Measurements from ENCODE around the gene ZNF726.
"Not testable (repeated sequence)": the region's sequence is repeated elsewhere in the genome, so short reads cannot be mapped to it uniquely, and the experiment has no call there.

ZNF726 gene

GRCh38 chr19:23946569-23946968 is 31.9 kb downstream of the ZNF726 start:
- DNase-seq, result no peak

GRCh38 chr19:23949611-23950010 is 34.9 kb downstream of the ZNF726 start:
- no peak for DNase-seq

- DNase-seq, result no peak
Observed at GRCh38 chr19:23956051-23956450, 41.4 kb downstream of the ZNF726 start.

- peak; percentile 72 for DNase-seq
Observed at GRCh38 chr19:23957660-23958281, 43.1 kb downstream of the ZNF726 start.

GRCh38 chr19:23963396-23963795 is 48.7 kb downstream of the ZNF726 start:
- not testable (repeated sequence) for DNase-seq

- not testable (repeated sequence) for DNase-seq
Observed at GRCh38 chr19:23963881-23964280, 49.2 kb downstream of the ZNF726 start.

- not testable (repeated sequence) for DNase-seq
Observed at GRCh38 chr19:23964334-23964733, 49.6 kb downstream of the ZNF726 start.

GRCh38 chr19:23969630-23970029 is 54.9 kb downstream of the ZNF726 start:
- DNase-seq, result no peak

- no peak for DNase-seq
Observed at GRCh38 chr19:23971598-23971997, 56.9 kb downstream of the ZNF726 start.

GRCh38 chr19:23972161-23972560 is 57.5 kb downstream of the ZNF726 start:
- no peak for DNase-seq

- DNase-seq, result no peak
Observed at GRCh38 chr19:23974941-23975340, 60.3 kb downstream of the ZNF726 start.

- DNase-seq, result not testable (repeated sequence)
Observed at GRCh38 chr19:23976631-23977030, 61.9 kb downstream of the ZNF726 start.

- not testable (repeated sequence) for DNase-seq
Observed at GRCh38 chr19:23977256-23977655, 62.6 kb downstream of the ZNF726 start.

GRCh38 chr19:23978068-23978467 is 63.4 kb downstream of the ZNF726 start:
- DNase-seq, result no peak

GRCh38 chr19:23980805-23981204 is 66.1 kb downstream of the ZNF726 start:
- DNase-seq, result no peak

- DNase-seq, result no peak
Observed at GRCh38 chr19:23981863-23982262, 67.2 kb downstream of the ZNF726 start.

GRCh38 chr19:23983406-23983805 is 68.7 kb downstream of the ZNF726 start:
- no peak for DNase-seq
